CD4-positive, alpha-beta T cell treated with Interleukin-6 at 100 ng/mL for 8 hours (primary cell): ENCODE data around the gene TPCN1.

Experiments
- DNase-seq: peaks from one replicate; pipeline ENCODE4 v3.0.0-alpha.2; 2020; ENCODE audit warnings: mixed read lengths, low spot score

The TPCN1 gene

DNA sequence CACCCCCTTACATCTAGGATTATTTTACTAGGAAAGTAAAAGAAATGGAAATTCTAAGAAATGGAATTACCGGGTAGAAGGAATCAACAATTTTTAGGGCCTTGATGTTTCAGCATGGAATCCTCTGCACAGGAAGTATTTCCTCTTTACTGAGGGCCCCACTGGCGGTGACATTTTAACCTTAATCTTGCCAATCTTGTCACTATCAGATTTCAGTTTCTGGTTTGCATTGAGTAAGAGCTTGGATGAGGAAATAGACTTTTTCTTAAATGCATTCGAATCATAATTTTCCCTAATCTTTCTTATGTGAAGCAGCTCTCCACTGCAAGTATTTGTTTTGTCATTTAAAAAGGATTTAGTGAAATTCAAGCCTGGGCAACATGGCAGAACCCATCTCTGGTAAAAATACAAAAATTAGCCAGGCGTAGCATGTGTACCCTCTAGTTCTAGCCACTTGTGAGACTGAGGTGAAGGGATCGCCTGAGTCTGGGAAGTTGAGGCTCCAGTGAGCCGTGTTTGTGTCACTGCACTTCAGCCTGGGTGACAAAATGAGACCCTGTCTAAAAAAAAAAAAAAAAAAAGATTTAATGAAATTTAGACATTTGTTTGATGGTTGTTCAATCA is 40.7 kb downstream of the TPCN1 start:
- peak; percentile 45 for DNase-seq

DNA sequence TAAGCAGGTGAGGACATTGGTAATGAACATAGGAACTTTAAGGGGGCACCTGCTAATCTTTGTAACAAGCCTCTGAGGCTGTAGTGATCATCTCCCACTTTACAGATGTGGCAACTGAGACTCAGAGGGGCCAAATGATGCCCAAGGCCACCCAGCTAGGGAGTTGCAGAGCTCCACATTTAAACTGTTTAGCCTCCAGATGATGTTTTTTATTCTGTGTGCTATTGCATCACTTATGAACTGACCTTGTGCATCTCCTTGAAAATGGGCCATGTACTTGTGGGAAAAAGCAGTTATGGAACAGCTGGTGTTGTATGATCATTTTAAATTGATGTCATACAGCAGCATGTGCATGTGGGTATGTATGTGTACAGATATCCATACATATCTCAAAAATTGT is 41.4 kb downstream of the TPCN1 start:
- no peak for DNase-seq

GRCh38 chr12:113263431-113263963 is 42.2 kb downstream of the TPCN1 start:
- DNase-seq: no peak

- no peak for DNase-seq
Observed at GRCh38 chr12:113266106-113266895, 45.0 kb downstream of the TPCN1 start.

DNA sequence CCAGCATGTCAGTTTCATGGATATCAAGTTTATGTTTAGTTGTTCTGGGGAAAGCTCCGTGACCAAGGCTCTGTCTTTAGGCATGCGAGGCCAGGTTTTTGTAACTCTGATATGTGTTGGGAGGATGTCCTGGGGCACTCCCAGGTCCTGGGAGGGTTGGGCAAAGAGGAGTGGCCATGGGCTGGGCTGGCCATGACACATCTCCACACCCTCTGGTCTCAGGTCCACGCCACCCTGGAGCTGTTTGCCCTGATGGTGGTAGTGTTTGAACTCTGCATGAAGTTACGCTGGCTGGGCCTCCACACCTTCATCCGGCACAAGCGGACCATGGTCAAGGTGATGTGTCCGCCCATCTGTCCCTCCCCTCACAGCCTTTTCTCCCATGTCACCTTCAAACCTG is 46.4 kb downstream of the TPCN1 start:
- no peak for DNase-seq

DNA sequence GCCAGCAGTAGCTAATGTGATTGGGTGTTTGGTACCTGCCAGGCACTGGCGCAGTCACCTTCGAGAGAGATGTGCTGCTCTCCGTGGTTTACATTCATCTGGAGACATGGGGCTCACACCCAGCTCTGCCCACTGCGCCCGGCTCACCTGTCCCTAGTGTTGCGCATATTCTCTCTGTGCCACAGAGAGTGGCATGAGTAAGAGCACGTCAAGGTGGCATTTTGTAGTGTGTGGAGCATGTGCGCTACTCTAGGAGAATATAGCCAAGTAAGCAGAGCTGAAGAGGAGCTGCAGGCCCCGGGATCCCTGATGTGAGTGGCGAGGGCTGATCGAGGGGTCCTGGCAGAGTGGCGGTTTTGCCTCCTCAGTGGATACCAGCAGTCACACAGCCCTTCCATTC is 46.9 kb downstream of the TPCN1 start:
- DNase-seq: no peak

- no peak for DNase-seq
Observed at GRCh38 chr12:113268621-113269020, 47.4 kb downstream of the TPCN1 start.

- DNase-seq: no peak
Observed at GRCh38 chr12:113269257-113269943, 48.1 kb downstream of the TPCN1 start.

DNA sequence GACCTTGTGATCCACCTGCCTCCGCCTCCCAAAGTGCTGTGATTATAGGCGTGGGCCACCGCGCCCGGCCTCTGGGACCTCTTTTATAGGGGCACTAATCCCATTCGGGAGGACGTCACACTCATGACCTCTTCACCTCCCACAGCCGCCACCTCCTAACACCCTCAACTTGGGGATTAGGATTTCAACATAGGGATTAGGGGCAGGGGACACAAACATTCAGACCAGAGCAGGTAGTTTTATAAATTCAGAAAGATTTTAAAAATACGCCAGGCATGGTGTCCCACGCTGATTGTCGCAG is 49.4 kb downstream of the TPCN1 start:
- no peak for DNase-seq

GRCh38 chr12:113271466-113271852 is 50.2 kb downstream of the TPCN1 start:
- DNase-seq: no peak

DNA sequence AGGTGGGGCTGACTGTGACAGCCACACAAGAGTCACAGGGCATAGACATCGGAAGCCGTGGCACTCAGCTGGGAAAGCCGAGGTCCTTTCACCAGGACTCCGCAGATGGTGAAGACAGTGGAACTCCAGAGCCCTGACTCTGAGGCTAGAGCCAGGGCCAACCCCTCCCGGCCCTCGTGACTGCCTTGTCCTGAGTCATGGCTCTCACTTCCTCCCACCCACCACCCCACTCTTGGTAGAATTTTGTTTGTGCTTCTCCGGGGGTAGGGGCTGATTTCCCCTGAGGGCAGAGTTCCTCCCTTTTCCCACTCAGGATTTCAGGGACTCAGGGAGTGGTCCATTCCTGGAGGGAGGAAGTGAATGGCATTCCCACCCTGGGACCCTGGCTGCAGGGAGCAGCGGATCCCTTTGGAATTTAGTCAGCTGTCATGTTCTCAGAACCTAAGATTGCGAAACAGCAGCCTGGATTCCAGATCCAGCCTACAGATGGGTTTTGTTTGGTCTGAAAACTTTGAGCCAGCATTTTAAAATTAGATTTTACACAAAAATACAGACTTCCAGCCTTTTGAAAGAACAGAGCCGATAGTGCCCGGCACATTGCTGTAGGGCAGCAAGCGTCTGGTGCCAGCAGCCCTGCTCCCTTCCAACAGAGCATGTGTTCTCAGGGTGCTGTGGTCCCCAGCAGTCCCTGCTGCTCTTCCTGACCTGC is 50.7 kb downstream of the TPCN1 start:
- DNase-seq: no peak

DNA sequence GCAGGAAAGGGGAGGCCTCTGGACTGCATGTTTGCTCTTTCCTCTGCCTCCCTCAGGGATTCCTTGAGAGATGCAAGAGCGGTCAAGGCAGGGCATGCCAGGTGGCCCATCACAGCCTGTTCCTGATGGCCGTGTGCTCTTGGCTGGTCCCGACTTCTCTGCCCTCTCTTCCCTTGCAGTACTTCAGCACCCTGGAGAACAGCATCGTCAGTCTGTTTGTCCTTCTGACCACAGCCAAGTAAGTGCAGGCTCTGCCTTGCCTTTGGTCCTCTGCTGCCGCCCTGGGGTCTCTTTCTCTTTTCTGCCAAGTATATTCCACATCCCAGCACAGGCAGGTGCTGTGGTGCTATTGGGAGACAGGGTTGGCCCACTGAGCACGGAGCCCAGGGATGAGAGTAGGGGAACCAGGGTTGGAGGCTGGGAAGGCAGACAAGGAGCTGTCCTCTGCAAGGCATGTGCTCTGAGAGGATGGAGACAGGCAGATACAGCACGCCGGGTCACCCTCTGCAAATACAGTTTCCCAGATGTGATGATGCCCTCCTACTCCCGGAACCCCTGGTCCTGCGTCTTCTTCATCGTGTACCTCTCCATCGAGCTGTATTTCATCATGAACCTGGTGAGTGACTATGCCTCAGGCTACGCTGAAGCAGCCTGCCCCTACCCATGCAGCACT is 51.9 kb downstream of the TPCN1 start:
- DNase-seq: no peak

DNA sequence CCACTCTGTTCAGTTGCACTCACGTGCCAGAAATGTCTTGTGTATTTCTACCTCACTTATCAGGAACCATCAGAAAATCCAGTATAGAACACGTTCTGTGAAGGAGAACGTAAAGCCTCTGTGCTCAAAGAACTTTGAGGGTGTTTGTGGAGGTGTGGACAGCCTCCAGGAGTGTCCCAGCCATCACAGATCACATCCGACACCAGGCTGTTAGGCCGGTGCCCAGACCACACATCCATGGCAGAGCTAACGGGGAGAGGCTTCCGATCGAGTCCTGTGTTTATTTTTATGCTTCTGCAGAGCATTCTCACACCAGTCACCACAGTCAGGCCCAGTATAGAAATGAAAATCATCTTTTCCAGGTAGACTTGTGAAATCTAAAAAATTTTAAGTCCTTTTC is 53.6 kb downstream of the TPCN1 start:
- no peak for DNase-seq

DNA sequence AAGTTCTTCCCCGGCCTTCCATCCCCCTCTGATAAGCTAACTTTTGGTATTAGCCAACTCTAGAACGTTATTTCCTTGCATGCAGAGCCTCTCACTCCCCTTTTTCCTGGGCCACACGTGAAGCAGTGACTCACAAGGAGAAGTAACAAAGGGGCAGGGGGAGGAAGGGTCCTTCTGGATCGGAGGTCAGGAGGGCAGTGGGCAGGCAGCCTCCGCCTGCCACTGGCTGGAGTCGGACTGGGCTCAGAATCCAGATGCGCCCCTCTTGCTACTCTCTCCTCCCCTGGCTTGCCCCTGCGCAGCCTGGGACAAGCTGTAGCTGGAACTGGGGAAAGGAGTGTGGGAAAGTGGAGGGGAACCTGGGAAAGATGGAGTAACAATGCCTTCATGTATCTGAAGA is 55.0 kb downstream of the TPCN1 start:
- DNase-seq: no peak

GRCh38 chr12:113276946-113277500 is 55.8 kb downstream of the TPCN1 start:
- no peak for DNase-seq

- no peak for DNase-seq
Observed at GRCh38 chr12:113277511-113277910, 56.2 kb downstream of the TPCN1 start.

- DNase-seq: no peak
Observed at GRCh38 chr12:113278141-113278540, 56.9 kb downstream of the TPCN1 start.

GRCh38 chr12:113278633-113279032 is 57.4 kb downstream of the TPCN1 start:
- DNase-seq: no peak

GRCh38 chr12:113284751-113285150 is 63.5 kb downstream of the TPCN1 start:
- DNase-seq: no peak

DNA sequence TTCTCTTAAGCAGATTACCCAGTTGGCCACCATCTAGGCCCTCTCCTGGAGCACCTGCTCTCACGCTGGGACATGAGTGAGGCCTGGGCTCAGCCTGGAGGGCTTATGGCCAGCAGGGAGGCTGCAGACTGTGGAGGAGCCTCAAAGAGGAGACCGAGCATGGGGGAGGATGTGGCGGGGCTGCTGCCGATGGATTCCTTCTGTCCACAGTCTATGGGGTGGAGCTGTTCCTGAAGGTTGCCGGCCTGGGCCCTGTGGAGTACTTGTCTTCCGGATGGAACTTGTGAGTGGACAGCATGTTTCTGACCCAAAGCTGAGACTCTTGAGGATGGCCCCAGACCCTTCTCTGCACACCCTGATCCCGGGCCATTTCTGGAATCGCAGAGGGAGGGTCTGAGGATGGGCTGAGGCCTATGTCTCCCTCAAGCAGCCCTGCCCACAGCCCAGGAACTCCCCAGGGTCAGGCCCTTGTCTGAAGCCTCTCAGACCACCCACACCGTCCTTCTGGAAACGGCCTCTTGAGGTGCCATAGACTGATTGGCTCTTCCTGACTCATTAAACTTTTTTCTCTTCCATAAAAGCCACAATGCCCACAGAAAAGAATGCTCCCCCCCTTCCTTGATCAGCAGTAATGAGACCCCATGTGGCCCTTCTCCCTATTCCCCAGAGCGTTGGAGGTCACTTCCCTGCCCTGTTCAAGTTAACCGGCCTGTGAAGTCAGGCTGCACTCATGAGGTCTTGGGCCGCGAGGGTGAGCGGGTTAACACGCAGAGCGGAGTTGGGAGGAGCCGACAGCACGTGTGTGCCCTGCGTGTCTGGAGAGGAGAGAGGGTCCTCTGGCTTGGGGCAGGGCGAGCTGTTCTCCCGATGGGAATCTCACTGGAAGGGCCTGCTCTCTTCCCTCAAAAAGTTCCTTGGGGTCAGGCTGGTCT is 64.7 kb downstream of the TPCN1 start:
- no peak for DNase-seq

- DNase-seq: no peak
Observed at GRCh38 chr12:113286712-113287111, 65.4 kb downstream of the TPCN1 start.
